GM18520 (cell line): Measurements from ENCODE around the gene CAMK2D.

Experiments used
- ATAC-seq: cut with Tn5 transposase; IDR thresholded peaks from one replicate; pipeline ENCODE4 v1.9.1; 2021; ENCODE audit not compliant: unreplicated experiment

CAMK2D gene

GRCh38 chr4:113407409-113407808 lies 354.1 kb downstream of the CAMK2D start:
- no peak for ATAC-seq

DNA sequence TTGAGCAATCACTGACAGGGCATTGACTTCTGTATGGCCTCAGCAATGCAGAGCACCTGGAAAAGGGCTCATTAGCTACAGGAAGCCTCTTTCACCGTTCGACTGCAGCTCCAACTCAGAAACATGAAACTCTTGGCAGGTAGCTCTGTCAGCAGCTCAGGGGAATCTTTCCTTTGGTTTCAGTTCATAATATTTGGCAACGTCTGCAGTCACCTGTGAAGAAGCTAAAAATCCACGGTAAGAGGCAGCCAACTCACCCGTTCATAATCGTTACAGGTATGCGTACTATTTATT lies 354.9 kb downstream of the CAMK2D start:
- ATAC-seq = no peak

- no peak for ATAC-seq
Measured at GRCh38 chr4:113405874-113406722, 355.4 kb downstream of the CAMK2D start.

DNA sequence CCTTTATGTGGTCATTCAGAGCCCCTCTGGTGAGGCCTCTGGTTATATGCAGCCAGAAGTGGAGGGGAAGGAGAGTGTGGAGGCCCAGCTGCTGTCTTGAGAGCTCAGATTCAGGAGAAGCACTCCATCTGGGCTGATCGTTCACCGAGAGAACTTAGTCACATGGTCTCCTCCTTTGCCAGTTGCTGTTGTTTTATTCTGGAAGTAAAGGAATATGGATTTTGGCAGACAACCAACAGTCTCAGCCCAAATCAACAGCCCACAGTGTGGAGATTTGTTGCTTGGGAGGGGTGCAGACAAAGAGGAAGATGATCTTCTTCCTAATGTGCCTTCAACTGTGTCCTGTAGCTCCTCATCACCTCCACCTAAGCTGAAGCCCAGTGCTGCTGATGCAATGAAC lies 356.7 kb downstream of the CAMK2D start:
- ATAC-seq = no peak

- ATAC-seq = no peak
Measured at GRCh38 chr4:113404167-113404571, 357.4 kb downstream of the CAMK2D start.
